ENCODE results near the gene AIFM2.
"Not testable (repeated sequence)": the region's sequence is repeated elsewhere in the genome, so short reads cannot be mapped to it uniquely, and the experiment has no call there.

AIFM2 gene

GRCh38 chr10:70124918-70125317, 7.7 kb downstream of the AIFM2 start:
- H3K27ac ChIP-seq, result no peak overlapping the region
- no peak for TF ChIP-seq CTCF (conservative IDR thresholded peaks at IDR 0.05; ENCODE audit: low read depth)
- DNase-seq (ENCODE audit: low spot score), result no peak
- CTCF ChIA-PET, result interaction anchor here (1.6 to 3.2 kb wide), 2 partner anchors 8 to 21 kb away, joined by 3 to 21 read pairs; partner anchors contain the start of gene TYSND1
- POLR2A ChIA-PET (ENCODE audit: low non-redundant PET), result interaction anchor here (0.6 kb wide), 1 partner anchor 86 kb away, joined by 3 read pairs; no protein-coding TSS in a partner anchor

- TF ChIP-seq CTCF (conservative IDR thresholded peaks at IDR 0.05; ENCODE audit: low read depth), result no peak
- CTCF ChIA-PET, result interaction anchor here (0.6 to 3.2 kb wide), 4 partner anchors 8 to 335 kb away, joined by 3 to 21 read pairs (median 5); partner anchors contain the start of gene TYSND1
- H3K27ac ChIP-seq, result no peak overlapping the region
- POLR2A ChIA-PET (ENCODE audit: low non-redundant PET), result no interaction called here
- DNase-seq (ENCODE audit: low spot score), result no peak
These were observed 8.2 kb downstream of the AIFM2 start for GRCh38 chr10:70124415-70124814.

DNA sequence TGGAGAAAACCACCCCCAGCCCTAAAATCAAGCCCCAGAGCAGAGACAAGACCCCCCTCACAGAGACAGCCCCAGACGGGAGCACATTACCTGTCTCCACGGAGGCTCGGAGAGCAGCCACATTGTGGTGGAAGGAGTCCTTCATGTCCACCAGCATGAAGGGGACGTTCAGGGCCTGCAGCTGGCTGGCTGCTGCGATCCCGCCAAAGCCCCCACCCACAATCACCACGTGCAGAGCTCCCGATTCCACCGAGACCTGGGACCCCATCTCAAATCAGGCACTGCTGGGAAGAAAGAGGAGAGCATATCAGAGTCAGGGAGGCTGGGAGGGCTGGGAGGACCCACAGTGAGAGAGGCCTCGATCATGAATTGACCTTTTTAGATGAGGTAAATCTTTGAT, 8.8 kb downstream of the AIFM2 start:
- no peak overlapping the region for H3K27ac ChIP-seq
- ChIA-PET CTCF (interaction anchor here (0.6 to 1.2 kb wide), 2 partner anchors 17 to 334 kb away, joined by 3 to 7 read pairs; no protein-coding TSS in a partner anchor), POLR2A (ENCODE audit: low non-redundant PET) (no interaction called here)
- no peak for DNase-seq (ENCODE audit: low spot score)
- TF ChIP-seq CTCF (conservative IDR thresholded peaks at IDR 0.05; ENCODE audit: low read depth), result no peak

- POLR2A ChIA-PET (ENCODE audit: low non-redundant PET), result interaction anchor here (0.6 kb wide), 1 partner anchor 47 kb away, joined by 3 read pairs; the partner anchor contains the start of gene SAR1A
- not testable (repeated sequence) for H3K27ac ChIP-seq; DNase-seq (ENCODE audit: low spot score)
- CTCF ChIA-PET, result interaction anchor here (1.1 to 1.2 kb wide), 2 partner anchors 16 to 17 kb away, joined by 4 to 7 read pairs; no protein-coding TSS in a partner anchor
These were observed 9.5 kb downstream of the AIFM2 start for GRCh38 chr10:70123166-70123565.

DNA sequence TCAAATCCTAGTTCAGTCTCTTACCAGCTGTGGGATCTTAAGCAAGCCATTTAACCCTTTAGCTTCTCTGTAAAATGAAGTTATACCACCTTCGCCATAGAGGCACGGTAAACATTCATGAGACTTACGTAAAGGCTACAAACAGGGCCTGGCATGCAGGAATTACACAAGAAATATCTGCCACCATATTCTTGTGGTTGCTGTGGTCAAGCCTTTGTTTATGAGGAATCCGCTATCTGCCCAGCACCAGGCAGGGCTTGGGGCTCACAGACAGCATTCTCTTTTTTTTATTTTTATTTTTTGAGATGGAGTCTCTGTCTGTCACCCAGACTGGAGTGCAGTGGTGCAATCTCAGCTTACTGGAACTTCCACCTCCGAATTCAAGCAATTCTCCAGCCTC, 9.9 kb downstream of the AIFM2 start:
- DNase-seq (ENCODE audit: low spot score), result no peak
- TF ChIP-seq CTCF (conservative IDR thresholded peaks at IDR 0.05; ENCODE audit: low read depth), result no peak
- CTCF ChIA-PET, result interaction anchor here (1.1 kb wide), 1 partner anchor 15 kb away, joined by 4 read pairs; no protein-coding TSS in a partner anchor
- POLR2A ChIA-PET (ENCODE audit: low non-redundant PET), result interaction anchor here (0.6 kb wide), 1 partner anchor 48 kb away, joined by 3 read pairs; the partner anchor contains the start of gene SAR1A
- H3K27ac ChIP-seq, result no peak overlapping the region

- TF ChIP-seq CTCF (conservative IDR thresholded peaks at IDR 0.05; ENCODE audit: low read depth), result no peak
- POLR2A ChIA-PET (ENCODE audit: low non-redundant PET), result no interaction called here
- CTCF ChIA-PET, result interaction anchor here (0.9 kb wide), 1 partner anchor 25 kb away, joined by 5 read pairs; the partner anchor contains the start of gene TYSND1
- no peak for DNase-seq (ENCODE audit: low spot score)
- H3K27ac ChIP-seq, result no peak overlapping the region
These were observed 11.2 kb downstream of the AIFM2 start for GRCh38 chr10:70121281-70121949.

DNA sequence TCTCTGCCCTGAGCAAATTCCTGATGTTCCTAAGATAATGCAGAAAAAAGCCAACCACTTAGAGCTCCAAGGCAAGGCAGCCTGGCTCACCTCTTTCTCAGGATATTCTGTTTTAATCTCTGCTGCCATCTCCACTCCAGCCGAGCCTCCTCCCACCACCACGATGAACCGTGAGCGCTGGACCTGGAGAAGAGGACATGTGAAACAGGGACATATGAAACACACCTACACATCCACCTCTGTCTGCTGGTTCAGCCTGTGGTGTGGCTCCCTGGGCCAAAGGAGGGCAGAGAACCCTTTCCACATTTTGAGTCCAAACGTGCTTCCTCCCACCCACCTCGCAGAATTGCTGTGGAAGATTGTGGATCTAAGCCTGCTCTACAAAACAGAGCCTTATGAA, 12.2 kb downstream of the AIFM2 start:
- no peak overlapping the region for H3K27ac ChIP-seq
- POLR2A ChIA-PET (ENCODE audit: low non-redundant PET), result no interaction called here
- DNase-seq (ENCODE audit: low spot score), result no peak
- TF ChIP-seq CTCF (conservative IDR thresholded peaks at IDR 0.05; ENCODE audit: low read depth), result no peak
- CTCF ChIA-PET, result interaction anchor here (0.6 kb wide), 1 partner anchor 203 kb away, joined by 3 read pairs; no protein-coding TSS in a partner anchor
